Ovary (tissue), 9 donors: ENCODE results near the gene PPP1R15B. TPM values are rescaled to one million over a fixed set of nuclear protein-coding genes. Genes with fewer than 3 reads are reported as not detected.

Source experiments
- DNase-seq, 5 donors: peaks; one replicate each; pipeline ENCODE4 v3.0.0-alpha.2; 2019 to 2020
- H3K27ac ChIP-seq, 2 donors: fragments of 200-600 bp; one replicate each; pipeline versions ENCODE4 v1.5.1 to v1.8.0; 2019 to 2022
- H3K27me3 ChIP-seq: fragments of 200-600 bp; one replicate; pipeline ENCODE4 v1.8.0; 2022
- H3K36me3 ChIP-seq: fragments of 200-600 bp; sonication (generic); one replicate; pipeline ENCODE4 v1.5.1; 2019
- H3K4me1 ChIP-seq: one replicate; pipeline ENCODE4 v1.8.1; 2013; ENCODE audit warnings: mild to moderate bottlenecking, moderate library complexity; ENCODE audit not compliant: insufficient read depth
- H3K4me3 ChIP-seq: fragments of 200-600 bp; sonication (generic); one replicate; pipeline ENCODE4 v1.5.1; 2017
- H3K9me3 ChIP-seq, 2 donors: fragments of 200-600 bp in 1 of 2; sonication (generic) in 1 of 2; one replicate each; pipeline versions ENCODE4 v1.5.1 to v1.8.1; 2013 to 2019; ENCODE audit warnings: mild to moderate bottlenecking in 1 of 2, moderate library complexity in 1 of 2
- EP300 ChIP-seq: sonication (generic); formaldehyde crosslinking; IDR thresholded peaks from one replicate; pipeline ENCODE4 v1.6.1; 2017; ENCODE audit warnings: antibody characterized with exemption
- POLR2A ChIP-seq: fragments of 450-650 bp; IDR thresholded peaks from one replicate; pipeline ENCODE4 v1.6.1; 2017; ENCODE audit warnings: antibody characterized with exemption, mild to moderate bottlenecking, moderate library complexity
- WGBS, 3 donors: extraction: QIAGEN DNeasy Blood & Tissue Kit in 1 of 3; methylation state at CpG; one replicate each; pipeline versions ENCODE4 v1.1.5 to v1.1.7; 2013 to 2017; 5-methylcytosine and 5-hydroxymethylcytosine counted together
- intact Hi-C, 4 donors: fragments of 100-400 bp; cut with DNase I; formaldehyde crosslinking; loops; one replicate each; pipeline versions ENCODE4 v1.11.0 to v1.15.1; 2022 to 2023
- polyA plus RNA-seq, 2 donors: library from polyadenylated mRNA; stranded (reverse); fragments of 200-250 nt in 1 of 2; fragments of 350-450 nt in 1 of 2; fragmentation: Illumina TruSeq in 1 of 2; extraction: RNeasy Lipid Tissue Mini Kit (QIAGEN cat#74804) in 1 of 2; gene quantifications; one replicate each; pipeline ENCODE4 v1.2.3, GENCODE V29; 2013 to 2014
- total RNA-seq, 7 donors: library from RNA; depleted of rRNA in 2 of 7; stranded (reverse); fragments of >200 nt in 2 of 7; fragmentation: NEBNext Ultra II Directional in 3 of 7; extraction: Animal tissue kit (Norgen Biotek cat#: 25700) in 3 of 7; gene quantifications; one replicate each; pipeline versions ENCODE4 v1.1.0 to v1.2.4, GENCODE V29; 2016 to 2023
- TF ChIP-seq, protein P1 (sequence below), 3 donors: fragments of 450-650 bp in 2 of 3; fragments of 200-600 bp in 1 of 3; IDR thresholded peaks; one replicate each; pipeline versions ENCODE4 v1.5.1 to v1.8.0; 2016 to 2022; ENCODE audit warnings: antibody characterized with exemption in 3 of 3, mild to moderate bottlenecking in 1 of 3
- donor health status: DM: no; HTN: no; CAD: no; lungs with moderate emphysema.
- donor health status: DM: no; HTN: no; CAD: no.
- donor health status: Bipolar disorder and iron deficiency.
- donor health status: DM: yes; HTN: yes; CAD: no.
- donor health status: DM: no; HTN: no; CAD: no.
- donor health status: DM: yes; HTN: yes; CAD: no.

The PPP1R15B gene
- total and polyA plus RNA-seq, 9 donors, result 16.5 to 69.5 (median 35.4) TPM

DNA sequence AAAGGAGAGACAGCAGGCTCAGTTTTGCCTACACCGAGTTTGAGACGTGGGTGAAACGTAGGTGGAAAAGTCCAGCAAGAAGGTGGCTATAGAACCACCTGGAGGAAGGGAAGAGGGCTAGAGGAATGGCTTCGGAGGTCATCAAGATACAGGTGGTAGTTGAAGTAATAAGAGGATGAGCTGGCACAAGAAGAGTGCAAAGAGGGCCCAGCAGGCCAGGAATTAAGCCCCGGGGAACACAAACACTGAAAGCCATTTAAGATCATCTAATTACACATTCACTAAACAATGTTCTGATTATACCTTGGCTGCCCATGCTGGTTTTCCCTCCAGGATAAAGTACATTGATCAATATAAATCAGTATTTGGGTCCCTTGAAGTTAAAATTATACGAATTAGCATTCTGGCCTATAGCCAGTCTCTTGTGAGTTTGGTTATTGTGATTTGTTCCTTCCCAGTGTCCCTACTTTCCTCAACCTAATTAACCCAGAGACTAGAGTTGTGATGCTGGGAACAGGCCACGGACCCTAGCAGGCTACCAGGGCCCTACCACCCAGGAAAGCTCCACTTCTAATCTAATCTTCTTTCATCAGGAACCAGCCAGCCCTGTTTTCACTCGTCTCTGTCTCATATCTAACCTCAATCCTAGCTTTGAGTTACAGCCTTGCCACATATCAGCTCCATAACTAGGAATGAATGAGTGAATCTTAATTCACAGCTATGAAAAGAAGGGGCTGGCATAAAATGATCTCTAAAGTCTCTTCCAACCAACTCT is 26.4 kb upstream of the PPP1R15B start:
- no peaks in the 10 kb centered on the region for H3K9me3 ChIP-seq
- H3K4me1 ChIP-seq, result no peaks in the 10 kb centered on the region
- no peak for DNase-seq
- no peaks in the 10 kb centered on the region for H3K27me3 ChIP-seq
- intact Hi-C loops, result no loop called here
- no peak overlapping the region for H3K27ac ChIP-seq
- TF ChIP-seq, protein P1, sequence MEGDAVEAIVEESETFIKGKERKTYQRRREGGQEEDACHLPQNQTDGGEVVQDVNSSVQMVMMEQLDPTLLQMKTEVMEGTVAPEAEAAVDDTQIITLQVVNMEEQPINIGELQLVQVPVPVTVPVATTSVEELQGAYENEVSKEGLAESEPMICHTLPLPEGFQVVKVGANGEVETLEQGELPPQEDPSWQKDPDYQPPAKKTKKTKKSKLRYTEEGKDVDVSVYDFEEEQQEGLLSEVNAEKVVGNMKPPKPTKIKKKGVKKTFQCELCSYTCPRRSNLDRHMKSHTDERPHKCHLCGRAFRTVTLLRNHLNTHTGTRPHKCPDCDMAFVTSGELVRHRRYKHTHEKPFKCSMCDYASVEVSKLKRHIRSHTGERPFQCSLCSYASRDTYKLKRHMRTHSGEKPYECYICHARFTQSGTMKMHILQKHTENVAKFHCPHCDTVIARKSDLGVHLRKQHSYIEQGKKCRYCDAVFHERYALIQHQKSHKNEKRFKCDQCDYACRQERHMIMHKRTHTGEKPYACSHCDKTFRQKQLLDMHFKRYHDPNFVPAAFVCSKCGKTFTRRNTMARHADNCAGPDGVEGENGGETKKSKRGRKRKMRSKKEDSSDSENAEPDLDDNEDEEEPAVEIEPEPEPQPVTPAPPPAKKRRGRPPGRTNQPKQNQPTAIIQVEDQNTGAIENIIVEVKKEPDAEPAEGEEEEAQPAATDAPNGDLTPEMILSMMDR (IDR thresholded peaks at IDR 0.05), result no peak
- TF ChIP-seq POLR2A (no peak), EP300 (no peak)
- H3K4me3 ChIP-seq, result no peak overlapping the region
- WGBS, 3 donors, result 87 to 90% (median 89%) methylated on average over 8 of the region's 8 CpGs
- H3K36me3 ChIP-seq, result no peaks in the 10 kb centered on the region

DNA sequence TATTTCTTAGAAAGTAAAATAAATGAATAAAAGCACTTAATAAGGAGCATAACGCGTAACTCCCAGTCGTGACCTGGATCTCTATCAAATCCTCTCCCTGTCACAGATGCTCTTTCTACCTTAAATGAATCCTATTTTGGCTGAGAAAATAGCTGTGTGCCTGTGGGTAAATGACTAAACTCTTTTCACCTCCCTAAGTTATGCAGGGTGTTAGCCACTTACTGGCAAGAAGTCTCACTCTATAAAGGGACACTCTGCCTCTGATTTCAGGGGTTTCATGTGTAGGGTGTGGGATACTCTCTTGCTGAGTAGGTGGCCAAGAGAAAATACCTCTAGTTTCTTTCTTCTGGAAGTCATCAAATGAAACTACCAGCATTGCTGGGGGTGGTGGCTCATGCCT is 24.3 kb upstream of the PPP1R15B start:
- Histone ChIP-seq H3K36me3 (no peaks in the 10 kb centered on the region), H3K27ac (no peak overlapping the region), H3K27me3 (no peaks in the 10 kb centered on the region), H3K4me3 (no peak overlapping the region), H3K4me1 (no peaks in the 10 kb centered on the region), H3K9me3 (no peaks in the 10 kb centered on the region)
- TF ChIP-seq EP300, result no peak
- no peak for TF ChIP-seq POLR2A
- TF ChIP-seq, protein P1 (IDR thresholded peaks at IDR 0.05), result no peak
- intact Hi-C loops, result no loop called here
- WGBS, 3 donors, result 88 to 93% (median 91%) methylated on average over 3 of the region's 3 CpGs
- DNase-seq, result no peak

DNA sequence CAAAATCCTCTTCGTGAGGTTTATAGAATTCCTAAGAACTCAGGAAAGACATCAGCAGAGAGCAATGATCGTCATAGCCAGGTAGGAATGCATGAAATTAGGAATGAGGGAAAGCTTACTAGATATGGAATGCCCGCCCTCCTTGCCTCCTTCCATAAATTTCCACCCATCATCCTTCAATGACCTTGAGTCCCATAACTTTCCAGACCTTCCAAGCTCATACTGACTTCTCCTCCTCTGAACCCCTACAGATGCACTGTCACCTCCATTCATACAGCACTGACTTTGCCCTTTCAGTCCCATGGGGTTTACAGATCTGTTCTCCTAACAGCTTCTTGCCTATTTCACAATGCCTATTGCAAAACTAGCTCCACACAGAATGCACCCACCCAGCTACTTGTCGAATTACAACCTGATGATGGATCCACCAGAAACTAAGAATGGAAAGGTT is 23.8 kb upstream of the PPP1R15B start:
- intact Hi-C loops, result no loop called here
- no peak overlapping the region for H3K27ac ChIP-seq
- no peaks in the 10 kb centered on the region for H3K9me3 ChIP-seq
- TF ChIP-seq, protein P1 (IDR thresholded peaks at IDR 0.05), result no peak
- TF ChIP-seq EP300 (no peak), POLR2A (no peak)
- DNase-seq, result no peak
- 59 to 70% (median 70%) methylated on average over 4 of the region's 4 CpGs for WGBS, 3 donors
- H3K27me3 ChIP-seq, result no peaks in the 10 kb centered on the region
- no peaks in the 10 kb centered on the region for H3K36me3 ChIP-seq
- no peaks in the 10 kb centered on the region for H3K4me1 ChIP-seq
- no peak overlapping the region for H3K4me3 ChIP-seq

DNA sequence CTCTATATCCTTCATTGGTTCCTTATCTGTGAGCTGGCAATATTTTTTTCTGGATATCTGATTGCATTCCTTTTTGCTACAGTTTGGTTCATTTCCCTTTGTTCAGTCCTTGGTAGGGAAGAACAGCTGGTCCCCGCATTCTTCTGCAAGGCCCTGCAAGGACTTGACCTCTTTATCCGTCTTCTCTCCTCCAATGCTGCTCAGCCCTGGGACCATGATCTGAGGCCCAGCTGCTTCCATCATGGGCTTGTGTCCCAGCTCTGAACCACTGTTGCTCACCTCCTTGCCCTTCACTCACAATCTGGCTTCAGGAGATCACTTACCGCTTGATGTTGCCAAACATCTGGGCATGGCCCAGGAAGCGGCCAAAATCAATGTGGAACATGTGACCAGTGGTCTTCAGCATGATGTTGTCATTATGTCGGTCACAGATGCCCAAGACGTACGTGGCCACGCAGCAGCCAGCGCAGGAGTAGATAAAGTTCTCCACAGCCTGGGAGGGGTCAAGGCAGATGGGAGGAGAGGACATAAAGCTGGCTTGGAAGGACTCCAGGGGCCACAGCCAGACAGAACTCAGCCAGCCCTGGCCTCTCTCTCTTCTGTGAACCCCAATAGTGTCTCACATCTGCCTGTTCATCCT is 22.6 kb upstream of the PPP1R15B start:
- TF ChIP-seq, protein P1 (IDR thresholded peaks at IDR 0.05), result no peak
- TF ChIP-seq POLR2A, result no peak
- no peak for TF ChIP-seq EP300
- H3K4me3 ChIP-seq, result no peak overlapping the region
- no peaks in the 10 kb centered on the region for H3K9me3 ChIP-seq
- intact Hi-C loops, result no loop called here
- no peak for DNase-seq
- H3K36me3 ChIP-seq, result no peaks in the 10 kb centered on the region
- H3K27ac ChIP-seq, result no peak overlapping the region
- no peaks in the 10 kb centered on the region for H3K27me3 ChIP-seq
- H3K4me1 ChIP-seq, result no peaks in the 10 kb centered on the region
- 53 to 69% (median 58%) methylated on average over 9 of the region's 9 CpGs for WGBS, 3 donors
